Activated T-cell treated with anti-CD3 and anti-CD28 coated beads, Interleukin-2, amount 50 U/mL, for 1 hour (primary cell): ENCODE data around the gene SYNJ2BP.
"Not testable (repeated sequence)": the region's sequence is repeated elsewhere in the genome, so short reads cannot be mapped to it uniquely, and the experiment has no call there.

Source experiments
- DNase-seq: peaks from one replicate; pipeline ENCODE4 v3.0.0-alpha.2; 2020

SYNJ2BP gene

GRCh38 chr14:70416725-70417349, at the start of gene SYNJ2BP:
Gene SYNJ2BP (minus strand): TSS chr14:70417090. CDS start chr14:70416963, 127 bp downstream.
- DNase-seq: peak; percentile 64

- no peak for DNase-seq
Measured at GRCh38 chr14:70454731-70455130, 37.8 kb upstream of the SYNJ2BP start.

GRCh38 chr14:70451874-70452273, 35.0 kb upstream of the SYNJ2BP start, which contains the start of gene ADAM21:
Gene ADAM21 (plus strand): TSS chr14:70452174. CDS start chr14:70457500, 5,326 bp downstream.
- DNase-seq: no peak

GRCh38 chr14:70448633-70449340, 31.9 kb upstream of the SYNJ2BP start:
- no peak for DNase-seq

- no peak for DNase-seq
Measured at GRCh38 chr14:70442750-70443149, 25.9 kb upstream of the SYNJ2BP start.

- DNase-seq: no peak
Measured at GRCh38 chr14:70441641-70442040, 24.8 kb upstream of the SYNJ2BP start.

- no peak for DNase-seq
Measured at GRCh38 chr14:70436867-70437266, 20.0 kb upstream of the SYNJ2BP start.

GRCh38 chr14:70426555-70426954, 9.7 kb upstream of the SYNJ2BP start:
- not testable (repeated sequence) for DNase-seq

- no peak for DNase-seq
Measured at GRCh38 chr14:70425354-70425753, 8.5 kb upstream of the SYNJ2BP start.

- DNase-seq: no peak
Measured at GRCh38 chr14:70422538-70422937, 5.6 kb upstream of the SYNJ2BP start.

GRCh38 chr14:70419270-70419931, 2.5 kb upstream of the SYNJ2BP start:
- DNase-seq: not testable (repeated sequence)

GRCh38 chr14:70416338-70416724, 559 bp downstream of the SYNJ2BP start:
- DNase-seq: no peak

GRCh38 chr14:70415788-70416187, 1.1 kb downstream of the SYNJ2BP start:
- no peak for DNase-seq

- DNase-seq: no peak
Measured at GRCh38 chr14:70407621-70408020, 9.3 kb downstream of the SYNJ2BP start.

- not testable (repeated sequence) for DNase-seq
Measured at GRCh38 chr14:70406216-70406615, 10.7 kb downstream of the SYNJ2BP start.

- DNase-seq: not testable (repeated sequence)
Measured at GRCh38 chr14:70403335-70403734, 13.6 kb downstream of the SYNJ2BP start.

- DNase-seq: no peak
Measured at GRCh38 chr14:70401643-70402042, 15.2 kb downstream of the SYNJ2BP start.

GRCh38 chr14:70398706-70399431, 18.0 kb downstream of the SYNJ2BP start:
- no peak for DNase-seq

GRCh38 chr14:70398280-70398679, 18.6 kb downstream of the SYNJ2BP start:
- DNase-seq: no peak

GRCh38 chr14:70397746-70398145, 19.1 kb downstream of the SYNJ2BP start:
- no peak for DNase-seq

- DNase-seq: no peak
Measured at GRCh38 chr14:70394674-70395306, 22.1 kb downstream of the SYNJ2BP start.

- no peak for DNase-seq
Measured at GRCh38 chr14:70392676-70393075, 24.2 kb downstream of the SYNJ2BP start.
